Frontal cortex (tissue), 4 donors: Measurements from ENCODE around the gene GALNT17. TPM values are rescaled to one million over a fixed set of nuclear protein-coding genes. Genes with fewer than 3 reads are reported as not detected.

Experiments used
- DNase-seq, 2 donors: peaks; one replicate each; pipeline ENCODE4 v3.0.0; 2012; ENCODE audit warnings: low spot score in 2 of 2
- FAIRE-seq: peaks from 2 replicates; lab custom pipeline; 2012; peaks lifted over from hg19 to GRCh38; lab: Jason Lieb, UNC
- total RNA-seq: library from RNA; depleted of rRNA; stranded (reverse); fragments of >200 nt; gene quantifications from one replicate; pipeline ENCODE4 v1.2.3, GENCODE V29; 2014
- donor health status: control.
- donor health status: control.
- donor health status: control.

The GALNT17 gene
- total RNA-seq, 1 donor from 2014 or later: 26.5 TPM

- FAIRE-seq: no peak
- no peak for DNase-seq
These were observed 347.3 kb downstream of the GALNT17 start for GRCh38 chr7:71479231-71479630.

- no peak for DNase-seq
- FAIRE-seq: no peak
These were observed 348.8 kb downstream of the GALNT17 start for GRCh38 chr7:71480791-71481190.

DNA sequence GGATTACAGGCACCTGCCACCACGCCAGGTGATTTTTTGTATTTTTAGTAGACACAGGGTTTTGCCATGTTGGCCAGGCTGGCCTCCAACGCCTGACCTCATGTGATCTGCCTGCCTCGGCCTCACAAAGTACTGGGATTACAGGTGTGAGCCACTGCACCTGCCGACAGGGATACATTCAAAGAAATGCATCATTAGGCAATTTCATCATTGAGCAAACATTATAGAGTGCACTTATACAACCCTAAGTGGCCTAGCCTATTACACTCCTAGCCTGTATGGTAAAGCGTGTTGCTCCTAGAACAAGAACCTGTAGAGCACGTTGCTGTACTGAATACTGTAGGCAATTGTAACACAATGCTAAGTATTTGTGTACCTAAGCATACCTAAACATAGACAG lies 350.3 kb downstream of the GALNT17 start:
- no peak for FAIRE-seq
- DNase-seq: no peak

- no peak for FAIRE-seq
- DNase-seq: no peak
These were observed 352.4 kb downstream of the GALNT17 start for GRCh38 chr7:71484380-71484779.

DNA sequence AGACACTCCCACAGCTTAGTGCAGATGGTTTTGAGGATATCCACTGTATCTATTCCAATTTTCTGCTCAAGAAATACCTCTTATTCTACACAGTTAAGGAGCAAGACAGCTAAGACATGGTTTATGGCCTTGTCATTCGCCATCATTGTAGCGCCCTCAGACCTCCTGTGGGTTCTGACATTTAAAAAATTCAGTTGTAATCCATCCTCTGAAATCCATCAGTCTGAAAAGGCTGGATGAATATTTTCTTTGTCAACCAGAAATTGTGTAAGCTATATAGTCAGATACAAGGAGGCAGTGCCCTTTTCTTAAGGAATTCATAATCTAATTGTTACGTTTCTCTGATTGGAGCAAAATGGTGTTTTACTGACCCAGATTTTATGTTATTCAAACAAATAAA lies 353.6 kb downstream of the GALNT17 start:
- FAIRE-seq (no peak), DNase-seq (no peak)

DNA sequence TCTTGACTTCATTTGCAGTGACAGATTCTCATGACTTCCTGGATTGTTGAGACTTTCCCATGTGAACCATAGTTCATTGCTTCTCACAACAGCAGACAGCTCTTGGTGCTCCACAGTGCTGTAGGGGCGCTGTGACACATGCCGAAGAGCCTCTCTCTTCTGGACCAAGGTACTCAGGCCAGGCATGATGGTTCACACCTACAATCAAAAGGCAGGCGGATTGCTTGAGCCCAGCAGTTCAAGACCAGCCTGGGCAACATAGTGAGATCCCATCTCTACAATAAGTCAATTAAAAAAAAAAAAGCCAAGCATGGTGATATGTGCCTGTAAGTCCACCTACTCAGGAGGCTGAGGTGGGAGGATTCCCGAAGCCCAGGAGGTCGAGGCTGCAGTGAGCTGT lies 354.5 kb downstream of the GALNT17 start:
- FAIRE-seq (no peak), DNase-seq (no peak)

DNA sequence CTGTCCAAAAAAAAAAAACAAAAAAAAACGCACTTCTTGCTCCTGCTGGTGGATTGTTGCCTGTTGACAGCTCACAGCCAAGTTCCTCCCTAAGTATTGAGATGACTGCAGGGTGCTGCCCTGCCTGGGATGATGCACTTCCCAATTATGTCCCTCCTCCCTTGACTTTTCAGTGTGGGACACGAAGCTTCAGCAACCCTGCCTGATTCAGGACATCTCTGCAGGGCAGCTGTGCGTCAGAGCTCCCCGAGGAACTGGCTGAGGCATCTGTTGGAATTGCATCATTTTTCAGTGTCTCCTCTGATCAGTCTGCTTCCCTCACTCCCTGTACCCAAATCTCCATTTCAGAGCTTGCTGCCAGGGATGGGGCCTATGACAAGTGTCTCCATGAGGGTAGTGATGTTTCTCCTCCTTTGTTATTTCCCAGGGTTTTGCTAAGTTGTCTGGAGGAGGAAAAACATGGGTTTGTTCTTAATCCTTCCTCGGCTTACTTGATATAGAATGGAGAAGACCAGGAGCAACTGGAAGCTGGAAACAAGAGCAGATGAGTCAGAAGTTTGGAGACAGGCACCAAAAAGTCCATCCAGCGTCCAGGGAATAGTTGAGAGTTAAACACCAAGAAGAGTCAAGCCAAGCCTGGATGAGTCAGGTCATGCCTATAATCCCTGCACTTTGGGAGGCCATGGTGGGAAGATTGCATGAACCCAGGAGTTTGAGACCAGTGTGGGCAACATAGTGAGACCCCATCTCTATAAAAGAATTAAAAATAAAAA lies 355.1 kb downstream of the GALNT17 start:
- FAIRE-seq (no peak), DNase-seq (no peak)

DNA sequence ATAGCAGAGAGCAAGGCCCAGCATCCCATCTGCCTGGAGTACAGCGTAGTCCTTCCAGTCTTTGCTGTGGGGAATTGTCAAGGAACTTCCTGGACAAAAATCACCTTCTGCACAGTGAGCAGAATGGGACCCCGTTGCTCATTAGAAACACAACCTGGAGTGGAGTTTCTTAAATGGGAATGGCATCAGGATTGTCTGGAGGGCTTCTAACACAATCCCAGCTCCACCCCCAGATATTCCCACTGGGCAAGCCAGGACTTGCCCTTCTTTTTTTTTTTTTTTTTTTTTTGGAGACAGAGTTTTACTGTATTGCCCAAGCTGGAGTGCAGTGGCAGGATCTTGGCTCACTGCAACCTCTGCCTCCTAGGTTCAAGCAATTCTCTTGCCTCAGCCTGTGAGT lies 356.4 kb downstream of the GALNT17 start:
- DNase-seq (no peak), FAIRE-seq (no peak)

DNA sequence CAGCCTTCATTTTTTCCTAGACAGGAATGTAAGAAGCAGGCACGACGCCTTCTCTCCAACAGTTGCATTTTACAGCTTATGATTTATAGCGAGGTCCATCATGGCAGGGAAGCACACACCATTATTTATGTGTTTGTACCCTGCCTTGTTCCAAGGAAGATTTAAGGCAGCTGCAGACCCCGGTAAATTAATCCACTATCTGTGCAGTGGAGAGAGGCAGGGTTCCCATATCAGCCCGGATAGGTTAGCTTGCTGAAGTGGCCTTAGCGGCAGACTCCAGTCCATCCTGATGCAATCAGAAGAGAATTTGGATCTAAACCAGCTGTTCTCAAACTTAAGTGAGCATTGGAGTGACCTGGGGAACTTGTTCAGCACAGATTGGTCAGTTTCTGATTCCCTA lies 359.4 kb downstream of the GALNT17 start:
- no peak for DNase-seq
- no peak for FAIRE-seq

DNA sequence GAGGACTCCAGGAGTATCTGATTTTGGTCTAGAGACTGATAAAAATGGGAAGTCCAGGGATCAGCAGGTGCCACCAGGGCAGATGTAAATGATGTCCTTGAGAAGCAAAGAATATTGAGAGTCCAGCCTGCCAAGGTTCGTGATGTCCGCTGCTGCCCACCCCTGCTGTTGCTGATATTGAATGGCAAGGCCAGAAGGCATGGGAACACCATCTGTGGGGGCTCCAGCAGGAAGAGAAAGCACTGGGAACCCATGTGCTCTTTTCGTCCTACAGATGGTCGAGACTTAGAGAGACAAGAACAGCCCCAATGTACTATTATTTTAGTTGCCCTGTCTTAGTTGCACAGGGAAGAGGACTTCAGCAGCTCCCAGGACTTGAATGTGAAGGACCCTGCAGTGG lies 363.9 kb downstream of the GALNT17 start:
- no peak for DNase-seq
- FAIRE-seq: no peak

DNA sequence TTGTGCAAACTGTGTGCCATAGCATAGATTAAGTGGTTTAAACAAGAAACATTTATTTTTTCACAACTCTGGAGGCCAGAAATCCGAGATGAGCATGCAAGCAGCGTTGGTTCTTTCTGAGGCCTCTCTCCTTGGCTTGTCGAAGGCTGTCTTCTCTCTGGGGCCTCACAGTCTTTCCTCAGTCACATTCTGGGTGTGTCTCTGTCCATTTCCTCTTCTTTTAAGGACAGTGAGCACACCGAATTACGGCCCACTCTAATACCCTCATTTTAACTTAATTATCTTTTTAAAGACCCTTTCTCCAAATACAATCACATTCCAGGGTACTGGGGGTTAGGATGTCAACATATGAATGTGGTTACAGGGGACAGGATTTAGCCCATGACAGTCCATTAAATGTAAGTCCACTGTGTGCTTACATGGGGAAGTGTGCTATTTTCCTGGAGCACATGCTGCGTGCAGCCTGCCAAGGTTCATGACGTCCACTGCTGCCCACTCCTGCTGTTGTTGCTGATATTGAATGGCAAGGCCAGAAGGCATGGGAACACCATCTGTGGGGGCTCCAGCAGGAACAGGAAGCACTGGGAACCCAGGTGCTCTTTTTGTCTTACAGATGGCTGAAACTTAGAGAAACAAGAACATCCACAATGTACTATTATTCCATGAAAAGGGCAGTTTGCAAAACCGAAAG lies 365.5 kb downstream of the GALNT17 start:
- DNase-seq (no peak), FAIRE-seq (no peak)

GRCh38 chr7:71498381-71498780 lies 366.4 kb downstream of the GALNT17 start:
- no peak for FAIRE-seq
- no peak for DNase-seq

DNA sequence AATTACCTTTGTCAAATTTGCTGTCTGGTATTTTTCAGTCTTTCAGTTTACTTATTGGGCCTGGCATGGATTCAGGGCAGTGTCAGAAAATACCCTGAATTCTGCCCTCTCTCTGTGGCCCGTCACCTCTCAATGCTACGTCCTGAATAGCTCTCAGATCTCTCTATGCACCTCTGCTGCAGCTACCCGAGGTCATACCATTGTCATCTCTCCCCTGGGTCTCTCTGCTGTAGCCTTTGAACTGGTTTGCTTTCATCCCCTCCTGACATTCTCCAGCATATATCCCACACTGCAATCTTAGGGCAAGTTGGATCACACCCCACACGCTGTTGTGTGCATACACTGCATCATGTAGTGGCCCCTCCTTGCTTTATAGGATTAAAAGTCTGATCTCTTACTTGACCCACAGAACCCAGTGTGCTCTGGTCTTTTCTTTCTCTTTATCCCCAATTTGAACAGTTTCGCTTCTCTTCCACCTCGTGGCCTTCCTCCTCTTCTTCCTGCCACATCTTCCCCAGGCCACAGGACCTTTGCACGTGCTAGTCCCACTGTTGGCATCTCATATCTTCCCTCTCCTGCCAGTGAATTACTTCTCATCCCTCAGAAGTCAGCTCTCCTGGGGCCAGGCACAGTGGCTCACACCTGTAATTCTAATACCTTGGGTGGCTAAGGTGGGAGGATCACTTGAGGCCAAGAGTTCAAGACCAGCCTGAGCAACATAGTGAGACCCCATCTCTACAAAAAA lies 372.9 kb downstream of the GALNT17 start:
- no peak for FAIRE-seq

DNA sequence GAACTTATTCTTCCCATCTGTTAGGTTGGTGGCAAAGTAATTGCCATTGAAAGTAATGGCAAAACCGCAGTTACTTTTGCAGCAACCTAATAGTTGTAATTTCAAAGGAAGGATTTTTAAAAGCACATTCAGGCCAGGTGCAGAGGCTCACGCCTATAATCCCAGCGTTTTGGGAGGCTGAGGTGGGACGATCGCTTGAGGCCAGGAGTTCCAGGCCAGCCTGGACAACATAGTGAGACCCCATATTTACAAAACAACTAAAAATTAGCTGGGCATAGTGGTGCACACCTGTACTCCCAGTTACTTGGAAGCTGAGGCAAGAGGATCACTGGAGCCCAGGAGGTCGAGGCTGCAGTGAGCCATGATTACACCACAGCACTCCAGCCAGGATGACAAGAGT lies 374.9 kb downstream of the GALNT17 start:
- FAIRE-seq (no peak), DNase-seq (no peak)

More for the DNA sequence above, 372.9 kb downstream of the GALNT17 start:
- DNase-seq: no peak

- FAIRE-seq (no peak), DNase-seq (no peak)
These were observed 376.0 kb downstream of the GALNT17 start for GRCh38 chr7:71507680-71508602.

GRCh38 chr7:71509381-71509780 lies 377.4 kb downstream of the GALNT17 start:
- FAIRE-seq (no peak), DNase-seq (no peak)

DNA sequence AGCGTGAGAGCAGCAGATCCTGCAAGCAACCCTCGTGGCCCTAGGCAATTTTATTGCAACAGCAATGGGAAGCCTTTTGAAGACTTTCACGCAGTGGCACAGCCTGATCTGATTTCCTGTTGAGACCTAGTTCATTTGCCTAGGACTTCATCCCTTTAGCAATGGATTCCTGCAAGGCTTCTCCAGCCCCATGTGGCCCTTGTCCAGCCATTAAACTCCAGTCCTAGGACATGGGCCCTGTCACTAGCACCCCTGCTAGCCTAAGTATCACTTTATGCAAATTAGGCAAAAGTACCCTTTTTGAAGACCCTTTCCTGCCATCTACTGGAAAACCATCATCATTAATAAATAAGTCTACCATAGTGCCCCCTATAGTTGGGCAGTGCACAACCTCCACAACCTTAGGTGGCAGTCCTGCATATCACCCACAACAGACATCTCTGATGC lies 379.4 kb downstream of the GALNT17 start:
- no peak for FAIRE-seq
- no peak for DNase-seq

DNA sequence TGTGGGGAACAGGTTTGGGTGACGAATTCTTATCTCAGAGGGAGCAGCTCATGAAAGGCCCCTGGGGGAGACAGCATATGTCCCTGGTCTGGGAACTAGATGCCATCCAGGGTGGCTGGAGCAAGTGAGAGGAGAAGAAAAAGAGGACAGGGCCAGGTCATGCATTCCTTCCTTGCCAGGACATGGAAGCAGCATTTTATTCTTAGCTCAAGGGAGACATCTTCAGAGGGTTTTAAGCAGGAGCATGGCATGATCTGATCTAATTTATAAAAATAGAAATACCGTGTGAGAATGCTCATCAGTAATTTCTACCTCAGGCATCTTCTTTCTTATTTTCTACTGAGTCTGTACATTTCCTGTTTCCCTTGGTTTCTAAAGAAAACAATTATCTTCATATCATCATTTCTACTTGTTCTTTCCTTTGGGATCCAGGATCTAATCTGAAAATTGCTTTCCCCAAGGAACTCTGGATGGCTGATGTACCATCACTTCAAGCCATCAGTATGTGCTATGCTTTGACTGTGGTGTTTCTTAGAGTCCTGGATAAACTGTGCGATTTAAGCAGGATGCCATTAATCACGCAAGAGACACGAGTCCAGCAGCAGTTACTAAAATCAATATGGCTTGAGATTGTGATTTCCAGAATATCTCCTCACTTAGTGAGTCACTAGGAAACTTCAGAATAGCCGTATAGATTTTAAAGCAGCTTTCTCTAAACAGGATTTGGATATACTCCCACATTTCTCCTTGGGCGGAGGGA lies 386.2 kb downstream of the GALNT17 start:
- DNase-seq (no peak), FAIRE-seq (no peak)

GRCh38 chr7:71518880-71519279 lies 386.9 kb downstream of the GALNT17 start:
- no peak for DNase-seq

More at GRCh38 chr7:71518880-71519279, 386.9 kb downstream of the GALNT17 start:
- FAIRE-seq: no peak
